Neural progenitor cell (in vitro differentiated cells): ENCODE results near the gene SHROOM3.

Experiments
- EZH2 ChIP-seq: fragments of 200-600 bp; sonication (generic); IDR thresholded peaks from 2 replicates; pipeline ENCODE4 v1.6.1; 2017; ENCODE audit warnings: antibody characterized with exemption, mild to moderate bottlenecking, moderate library complexity
- EZH2phosphoT487 ChIP-seq: fragments of 200-600 bp; sonication (generic); IDR thresholded peaks from 2 replicates; pipeline ENCODE4 v1.6.1; 2017; ENCODE audit warnings: antibody characterized with exemption

- TF ChIP-seq EZH2phosphoT487 (no peak), EZH2 (no peak)
These were observed 111.3 kb downstream of the SHROOM3 start for GRCh38 chr4:76546327-76546726.
